H1 (cell line): ENCODE results near the gene HAGH. TPM values are rescaled to one million over a fixed set of nuclear protein-coding genes. Genes with fewer than 3 reads are reported as not detected.

Source experiments
- CTCF ChIA-PET: fragments of 300-600 bp; sonication (Branson Sonifier 250); formaldehyde crosslinking; loops from one replicate; lab custom pipeline; 2021; ENCODE audit not compliant: partially characterized antibody; lab: Charles Lee
- POLR2A ChIA-PET: fragments of 300-600 bp; sonication (Branson Sonifier 250); formaldehyde crosslinking; loops from one replicate; lab custom pipeline; 2021; ENCODE audit warnings: inconsistent platforms; ENCODE audit not compliant: partially characterized antibody; lab: Charles Lee
- DNase-seq, 2 experiments: peaks; one replicate each; pipeline versions ENCODE4 v3.0.0 to v3.0.0-alpha.2; 2010 to 2022; ENCODE audit warnings: low spot score in 2 of 2, low read depth in 1 of 2, mixed read lengths in 1 of 2
- FAIRE-seq: peaks from 2 replicates; lab custom pipeline; 2011; peaks lifted over from hg19 to GRCh38; lab: Jason Lieb, UNC
- H2AFZ ChIP-seq: 2 replicates; pipeline ENCODE4 v1.8.1; 2012; ENCODE audit warnings: low read length, inconsistent platforms
- H2AK5ac ChIP-seq: 2 replicates; pipeline ENCODE4 v1.6.1; 2013; ENCODE audit warnings: low read depth, low read length
- H2BK120ac ChIP-seq: replicated peaks from 2 replicates; pipeline ENCODE3; 2013; ENCODE audit warnings: low read depth, low read length, inconsistent platforms
- H2BK12ac ChIP-seq: 2 replicates; pipeline ENCODE4 v1.6.1; 2013; ENCODE audit warnings: low read depth, low read length
- H2BK15ac ChIP-seq: 2 replicates; pipeline ENCODE4 v1.6.1; 2013; ENCODE audit warnings: low read length
- H2BK20ac ChIP-seq: 2 replicates; pipeline ENCODE4 v1.6.1; 2013; ENCODE audit warnings: low read length
- H2BK5ac ChIP-seq: 2 replicates; pipeline ENCODE4 v1.6.1; 2013; ENCODE audit warnings: low read depth, low read length
- H3K14ac ChIP-seq: 2 replicates; pipeline ENCODE4 v1.6.1; 2013; ENCODE audit warnings: inconsistent platforms; ENCODE audit not compliant: insufficient read length
- H3K18ac ChIP-seq: 2 replicates; pipeline ENCODE4 v1.6.1; 2013; ENCODE audit warnings: low read length; ENCODE audit errors: extremely low read depth
- H3K23ac ChIP-seq: 2 replicates; pipeline ENCODE4 v1.6.1; 2013; ENCODE audit warnings: inconsistent platforms; ENCODE audit not compliant: insufficient read length
- H3K23me2 ChIP-seq: 2 replicates; pipeline ENCODE4 v1.6.1; 2013; ENCODE audit warnings: low read depth, low read length
- H3K27ac ChIP-seq: 2 replicates; pipeline ENCODE4 v1.6.1; 2011; ENCODE audit warnings: low read depth, low read length, inconsistent platforms
- H3K27me3 ChIP-seq, 4 experiments: replicated peaks in 1 of 4; 1 replicate in 1 of 4; 2 replicates in 3 of 4; pipeline versions ENCODE4 v1.6.1 to v1.8.1; 2011 to 2013; ENCODE audit warnings: low read length in 3 of 4, mild to moderate bottlenecking in 3 of 4, inconsistent platforms in 2 of 4, mixed read lengths in 2 of 4, moderate library complexity in 1 of 4; ENCODE audit not compliant: control insufficient read depth in 3 of 4, insufficient read depth in 3 of 4; ENCODE audit errors: extremely low read depth in 1 of 4
- H3K36me3 ChIP-seq, 4 experiments: 2 replicates each; pipeline versions ENCODE4 v1.6.1 to v1.8.1; 2011 to 2013; ENCODE audit warnings: mild to moderate bottlenecking in 4 of 4, low read length in 3 of 4, moderate library complexity in 2 of 4, control low read depth in 1 of 4, inconsistent platforms in 1 of 4; ENCODE audit not compliant: insufficient read depth in 4 of 4, control insufficient read depth in 2 of 4
- H3K4ac ChIP-seq: replicated peaks from 2 replicates; pipeline ENCODE3; 2013; ENCODE audit warnings: low read length, low read depth, mixed read lengths, inconsistent platforms; ENCODE audit not compliant: insufficient read length
- H3K4me1 ChIP-seq, 4 experiments: replicated peaks in 1 of 4; 1 replicate in 1 of 4; 2 replicates in 3 of 4; pipeline versions ENCODE4 v1.6.1 to v1.8.1; 2011 to 2013; ENCODE audit warnings: low read length in 3 of 4, inconsistent platforms in 2 of 4, mixed read lengths in 1 of 4; ENCODE audit not compliant: insufficient read depth in 4 of 4, control insufficient read depth in 3 of 4
- H3K4me2 ChIP-seq, 2 experiments: 2 replicates each; pipeline versions ENCODE4 v1.6.1 to v1.8.1; 2011 to 2013; ENCODE audit warnings: low read depth in 2 of 2, low read length in 2 of 2, control low read depth in 1 of 2, inconsistent platforms in 1 of 2, mild to moderate bottlenecking in 1 of 2; ENCODE audit not compliant: insufficient read depth in 1 of 2
- H3K4me3 ChIP-seq, 4 experiments: fragments of 200-600, 300-600 bp in 1 of 4; sonication (generic), shearing (Covaris generic), sonication (Bioruptor Twin) in 1 of 4; 2 replicates each; pipeline versions ENCODE4 v1.5.1 to v1.8.1; 2011 to 2016; ENCODE audit warnings: low read length in 4 of 4, low read depth in 3 of 4, control low read depth in 2 of 4, inconsistent platforms in 2 of 4, mild to moderate bottlenecking in 2 of 4, mixed read lengths in 1 of 4, moderate library complexity in 1 of 4; ENCODE audit not compliant: insufficient read depth in 2 of 4; ENCODE audit errors: extremely low read depth in 1 of 4
- H3K56ac ChIP-seq: replicated peaks from 2 replicates; pipeline ENCODE3; 2013; ENCODE audit warnings: low read depth, mild to moderate bottlenecking, mixed read lengths, low read length, inconsistent platforms; ENCODE audit not compliant: insufficient read length
- H3K79me1 ChIP-seq: 2 replicates; pipeline ENCODE4 v1.6.1; 2013; ENCODE audit warnings: low read depth, low read length, control low read depth
- H3K79me2 ChIP-seq, 2 experiments: 2 replicates each; pipeline versions ENCODE4 v1.6.1 to v1.8.1; 2012 to 2013; ENCODE audit warnings: low read length in 2 of 2, mild to moderate bottlenecking in 2 of 2, inconsistent platforms in 1 of 2; ENCODE audit not compliant: insufficient read depth in 2 of 2, control insufficient read depth in 1 of 2
- H3K9ac ChIP-seq, 4 experiments: replicated peaks in 1 of 4; 1 replicate in 1 of 4; 2 replicates in 3 of 4; pipeline versions ENCODE4 v1.6.1 to v1.8.1; 2011 to 2013; ENCODE audit warnings: low read depth in 3 of 4, low read length in 3 of 4, control low read depth in 2 of 4, mild to moderate bottlenecking in 2 of 4, moderate library complexity in 2 of 4, inconsistent platforms in 1 of 4; ENCODE audit errors: extremely low read depth in 1 of 4
- H3K9me3 ChIP-seq, 2 experiments: 2 replicates each; pipeline versions ENCODE4 v1.6.1 to v1.8.1; 2012 to 2013; ENCODE audit warnings: mild to moderate bottlenecking in 2 of 2, moderate library complexity in 2 of 2, control low read depth in 1 of 2, inconsistent platforms in 1 of 2, low read depth in 1 of 2, low read length in 1 of 2, mixed read lengths in 1 of 2; ENCODE audit not compliant: insufficient read depth in 2 of 2
- H4K20me1 ChIP-seq, 2 experiments: replicated peaks in 1 of 2; 2 replicates each; pipeline versions ENCODE3 to v1.8.1; 2011 to 2013; ENCODE audit warnings: inconsistent platforms in 2 of 2, low read length in 2 of 2, mild to moderate bottlenecking in 1 of 2; ENCODE audit not compliant: insufficient read depth in 2 of 2, control insufficient read depth in 1 of 2
- H4K5ac ChIP-seq: 2 replicates; pipeline ENCODE4 v1.6.1; 2013; ENCODE audit warnings: low read length, low read depth, mixed read lengths, inconsistent platforms; ENCODE audit not compliant: insufficient read length
- H4K8ac ChIP-seq: 2 replicates; pipeline ENCODE4 v1.8.0; 2013; ENCODE audit warnings: mild to moderate bottlenecking, moderate library complexity, low read length, inconsistent platforms; ENCODE audit not compliant: insufficient read depth; ENCODE audit errors: extremely low read depth
- H4K91ac ChIP-seq: replicated peaks from 2 replicates; pipeline ENCODE3; 2013; ENCODE audit warnings: low read length, mixed read lengths, inconsistent platforms; ENCODE audit not compliant: insufficient read length
- CTBP2 ChIP-seq: IDR thresholded peaks from 2 replicates; pipeline ENCODE4 v1.7.0; 2011; ENCODE audit warnings: borderline replicate concordance, mild to moderate bottlenecking, moderate library complexity, mixed read lengths, low read length; ENCODE audit not compliant: insufficient read depth, insufficient read length
- SIN3A ChIP-seq, 2 experiments: IDR thresholded peaks in 1 of 2; conservative IDR thresholded peaks in 1 of 2; 2 replicates each; pipeline ENCODE4 v1.6.1; 2011 to 2012; ENCODE audit warnings: low read length in 2 of 2, improper control_type of control experiment in 1 of 2, low read depth in 1 of 2, mild to moderate bottlenecking in 1 of 2
- SIX5 ChIP-seq: IDR thresholded peaks from 2 replicates; pipeline ENCODE4 v1.6.1; 2011; ENCODE audit warnings: mild to moderate bottlenecking, low read depth, low read length
- SP4 ChIP-seq: IDR thresholded peaks from 2 replicates; pipeline ENCODE4 v1.6.1; 2012; ENCODE audit warnings: low read length, inconsistent platforms
- SUZ12 ChIP-seq: fragments of 200-600 bp; sonication (generic); IDR thresholded peaks from 2 replicates; pipeline ENCODE4 v1.6.1; 2012; ENCODE audit warnings: mild to moderate bottlenecking, inconsistent platforms, low read length, moderate library complexity, mixed read lengths
- TBP ChIP-seq: IDR thresholded peaks from 2 replicates; pipeline ENCODE4 v1.6.1; 2011; ENCODE audit warnings: low read depth, low read length, improper control_type of control experiment
- WGBS, 2 experiments: shearing (Covaris generic) in 1 of 2; methylation state at CpG; one replicate each; pipeline versions ENCODE4 v1.1.6 to v1.1.7; 2013 to 2015; ENCODE audit warnings: low lambda C conversion rate in 2 of 2, mixed read lengths in 2 of 2, inconsistent platforms in 1 of 2, low coverage in 1 of 2, missing lambda C conversion rate in 1 of 2; ENCODE audit not compliant: insufficient replicate concordance in 2 of 2, insufficient coverage in 1 of 2, insufficient read length in 1 of 2; ENCODE audit errors: extremely low coverage in 1 of 2, missing lambda C conversion rate in 1 of 2; 5-methylcytosine and 5-hydroxymethylcytosine counted together
- polyA plus RNA-seq, 7 experiments: library from polyadenylated mRNA; depleted of rRNA in 3 of 7; stranded (reverse) in 5 of 7; unstranded in 2 of 7; fragments of >200 nt in 5 of 7; fragments of 200-250 nt in 2 of 7; gene quantifications; 1 replicate in 5 of 7; 2 replicates in 1 of 7; 4 replicates in 1 of 7; pipeline versions ENCODE4 v1.2.1 to v1.2.3, GENCODE V29; 2011 to 2013; ENCODE audit warnings: missing spikeins in 2 of 7, mixed read lengths in 2 of 7
- total RNA-seq: library from RNA; stranded (reverse); fragmentation: NEBNext Ultra II Directional; extraction: Animal tissue kit (Norgen Biotek cat#: 25700); gene quantifications from 2 replicates; pipeline ENCODE4 v1.2.1, GENCODE V29; 2021
- TF ChIP-seq, protein P1 (sequence below): IDR thresholded peaks from 2 replicates; pipeline ENCODE4 v1.6.1; 2012; ENCODE audit warnings: inconsistent platforms
- TF ChIP-seq, protein P2 (sequence below), 3 experiments: IDR thresholded peaks; 1 replicate in 2 of 3; 2 replicates in 1 of 3; pipeline versions ENCODE4 v1.5.1 to v1.6.1; 2011; ENCODE audit warnings: low read length in 3 of 3, mild to moderate bottlenecking in 3 of 3, inconsistent platforms in 2 of 3, low read depth in 1 of 3, moderate library complexity in 1 of 3; ENCODE audit not compliant: insufficient read depth in 1 of 3; ENCODE audit errors: control extremely low read depth in 1 of 3

Gene HAGH
- total and polyA plus RNA-seq, 2 of the 8 experiments (the other 6 are each of a cell fraction or from before 2014, with no cell fraction given), result 28.7 to 40.6 TPM

DNA sequence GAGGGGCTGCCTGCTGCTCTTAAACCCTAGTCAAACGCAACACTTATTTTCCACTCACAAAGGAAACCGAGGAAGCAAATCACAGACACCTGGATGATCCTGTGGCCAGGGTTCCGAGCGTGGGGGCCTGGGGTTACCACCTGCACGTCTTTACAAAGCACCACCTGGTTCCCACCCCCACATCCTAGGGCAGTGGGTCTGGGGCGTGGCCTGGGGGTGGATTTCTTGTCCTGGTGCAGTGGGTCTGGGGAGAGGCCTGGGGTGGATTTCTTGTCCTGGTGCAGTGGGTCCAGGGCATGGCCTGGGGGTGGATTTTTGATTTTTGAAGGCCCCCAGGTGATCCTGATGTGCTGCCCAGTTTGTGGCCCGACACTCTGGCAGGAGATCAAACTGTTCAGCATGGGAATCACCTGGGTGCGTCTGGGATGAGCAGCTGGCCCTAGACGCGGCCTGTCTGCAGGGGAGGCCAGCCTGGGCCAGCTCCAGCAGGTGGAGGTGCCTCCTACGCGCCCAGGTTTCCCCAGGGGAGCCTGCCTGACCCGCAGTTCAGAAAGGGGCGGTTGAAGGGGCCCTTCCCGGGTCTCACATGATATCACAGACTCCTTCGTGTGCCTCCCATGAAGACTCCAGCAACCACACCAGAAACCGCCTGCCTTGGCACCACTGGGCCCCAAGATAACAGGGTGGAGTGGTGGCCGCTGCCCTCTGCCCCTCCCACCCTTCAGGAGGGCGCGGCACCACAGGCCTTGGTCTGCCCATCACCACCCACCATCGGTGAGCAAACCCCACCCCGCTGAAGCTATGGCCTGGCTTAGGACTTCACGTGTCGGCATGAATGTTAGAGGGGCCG is 6.3 kb downstream of the HAGH start:
- H3K23me2 ChIP-seq, result no peaks in the 10 kb centered on the region
- no peak overlapping the region for H2BK120ac ChIP-seq
- CTCF ChIA-PET, result interaction anchor here (1.5 kb wide), 1 partner anchor 9 kb away, joined by 7 read pairs; no protein-coding TSS in a partner anchor
- no peak overlapping the region for H3K23ac ChIP-seq
- H3K4ac ChIP-seq, result no peak overlapping the region
- no peak overlapping the region for H3K14ac ChIP-seq
- no peak overlapping the region for H4K5ac ChIP-seq
- H3K36me3 ChIP-seq, result peaks cover 0 to 9% (median 4%) of the 10 kb centered on the region in 4 experiments; a peak in 5 of 8 replicates
- no peak overlapping the region for H3K18ac ChIP-seq
- no peak overlapping the region for H3K4me3 ChIP-seq
- FAIRE-seq (no peak), DNase-seq (no peak)
- H2AFZ ChIP-seq, result no peak overlapping the region
- no peak overlapping the region for H2BK5ac ChIP-seq
- peaks cover 4 to 13% of the 10 kb centered on the region in 2 experiments for H4K20me1 ChIP-seq
- H2BK20ac ChIP-seq, result no peak overlapping the region
- no peaks in the 10 kb centered on the region for H3K4me1 ChIP-seq
- H4K8ac ChIP-seq, result peak overlapping the region; percentile 36; the same call in 1 of the 2 replicates
- H3K27me3 ChIP-seq, result peaks cover 0 to 2% (median 0%) of the 10 kb centered on the region in 4 experiments; a peak in 3 of 7 replicates
- no peaks in the 10 kb centered on the region for H3K9me3 ChIP-seq
- no peak overlapping the region for H3K56ac ChIP-seq
- no peak overlapping the region for H2AK5ac ChIP-seq
- H3K27ac ChIP-seq, result no peak overlapping the region
- H3K4me2 ChIP-seq, result no peak overlapping the region
- H3K79me1 ChIP-seq, result peaks cover 1% of the 10 kb centered on the region; the same call in 1 of the 2 replicates
- no peak overlapping the region for H4K91ac ChIP-seq
- no peak overlapping the region for H2BK12ac ChIP-seq
- H2BK15ac ChIP-seq, result no peak overlapping the region
- WGBS, 2 experiments, result 87% methylated on average over 22 of the region's 25 CpGs; no CpG with 5 or more reads in 1 of the 2 experiments
- POLR2A ChIA-PET, result interaction anchor here (1.0 to 1.5 kb wide), 2 partner anchors 29 to 32 kb away, joined by 3 to 4 read pairs; no protein-coding TSS in a partner anchor
- no peaks in the 10 kb centered on the region for H3K79me2 ChIP-seq
- H3K9ac ChIP-seq, result no peak overlapping the region
- TF ChIP-seq TBP (no peak), CTBP2 (no peak), SP4 (no peak), SIN3A (conservative IDR thresholded peaks at IDR 0.05 in 1 of 2, IDR thresholded peaks at IDR 0.05 in 1 of 2; ENCODE audit: low read depth in 1 of 2, low read length in 2 of 2) (no peak), SUZ12 (no peak), SIX5 (no peak)
- TF ChIP-seq, protein P1, sequence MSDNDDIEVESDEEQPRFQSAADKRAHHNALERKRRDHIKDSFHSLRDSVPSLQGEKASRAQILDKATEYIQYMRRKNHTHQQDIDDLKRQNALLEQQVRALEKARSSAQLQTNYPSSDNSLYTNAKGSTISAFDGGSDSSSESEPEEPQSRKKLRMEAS, result no peak
- TF ChIP-seq, protein P2, sequence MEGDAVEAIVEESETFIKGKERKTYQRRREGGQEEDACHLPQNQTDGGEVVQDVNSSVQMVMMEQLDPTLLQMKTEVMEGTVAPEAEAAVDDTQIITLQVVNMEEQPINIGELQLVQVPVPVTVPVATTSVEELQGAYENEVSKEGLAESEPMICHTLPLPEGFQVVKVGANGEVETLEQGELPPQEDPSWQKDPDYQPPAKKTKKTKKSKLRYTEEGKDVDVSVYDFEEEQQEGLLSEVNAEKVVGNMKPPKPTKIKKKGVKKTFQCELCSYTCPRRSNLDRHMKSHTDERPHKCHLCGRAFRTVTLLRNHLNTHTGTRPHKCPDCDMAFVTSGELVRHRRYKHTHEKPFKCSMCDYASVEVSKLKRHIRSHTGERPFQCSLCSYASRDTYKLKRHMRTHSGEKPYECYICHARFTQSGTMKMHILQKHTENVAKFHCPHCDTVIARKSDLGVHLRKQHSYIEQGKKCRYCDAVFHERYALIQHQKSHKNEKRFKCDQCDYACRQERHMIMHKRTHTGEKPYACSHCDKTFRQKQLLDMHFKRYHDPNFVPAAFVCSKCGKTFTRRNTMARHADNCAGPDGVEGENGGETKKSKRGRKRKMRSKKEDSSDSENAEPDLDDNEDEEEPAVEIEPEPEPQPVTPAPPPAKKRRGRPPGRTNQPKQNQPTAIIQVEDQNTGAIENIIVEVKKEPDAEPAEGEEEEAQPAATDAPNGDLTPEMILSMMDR (IDR thresholded peaks at IDR 0.05; ENCODE audit: control extremely low read depth in 1 of 3, insufficient read depth in 1 of 3, low read depth in 1 of 3, low read length in 3 of 3), result no peak
